ENCODE measurements around the gene COLQ. TPM values are rescaled to one million over a fixed set of nuclear protein-coding genes. Genes with fewer than 3 reads are reported as not detected.

The COLQ gene
- total RNA-seq, 1 experiment from 2014 or later = 0.64 TPM

- Histone ChIP-seq H3K9me3 (ENCODE audit: control insufficient read depth, insufficient read depth, low read depth, low read length) (no peaks in the 10 kb centered on the region), H3K4me3 (ENCODE audit: low read depth in 2 of 2, low read length in 2 of 2) (peak overlapping the region; percentile 89 to 90), H3K27ac (ENCODE audit: low read length) (peak overlapping the region; percentile 88), H3K27me3 (ENCODE audit: control insufficient read depth, insufficient read depth, low read length) (no peaks in the 10 kb centered on the region), H3K36me3 (ENCODE audit: control insufficient read depth, insufficient read depth, low read length) (peaks cover 19% of the 10 kb centered on the region), H3K4me1 (ENCODE audit: control insufficient read depth, insufficient read depth, low read length) (peaks cover 8% of the 10 kb centered on the region)
- DNase-seq (ENCODE audit: low read depth, low spot score) = no peak
- BruUV-seq (replicated peaks) = TSS peak; percentile 57
- ChIA-PET POLR2A (no interaction called here), CTCF (no interaction called here)
- in situ Hi-C loops (cut with HindIII; ENCODE audit: low pct_unique_long_range_greater_than_20kb, low sequenced_read_pairs) = no loop called here
- no peak for TF ChIP-seq SIN3A (IDR thresholded peaks at IDR 0.05; ENCODE audit: borderline replicate concordance, insufficient read depth, low read depth, low read length)
- TF ChIP-seq POLR2AphosphoS5 (IDR thresholded peaks at IDR 0.05; ENCODE audit: low read depth, low read length) = no peak
- TF ChIP-seq, protein P1, sequence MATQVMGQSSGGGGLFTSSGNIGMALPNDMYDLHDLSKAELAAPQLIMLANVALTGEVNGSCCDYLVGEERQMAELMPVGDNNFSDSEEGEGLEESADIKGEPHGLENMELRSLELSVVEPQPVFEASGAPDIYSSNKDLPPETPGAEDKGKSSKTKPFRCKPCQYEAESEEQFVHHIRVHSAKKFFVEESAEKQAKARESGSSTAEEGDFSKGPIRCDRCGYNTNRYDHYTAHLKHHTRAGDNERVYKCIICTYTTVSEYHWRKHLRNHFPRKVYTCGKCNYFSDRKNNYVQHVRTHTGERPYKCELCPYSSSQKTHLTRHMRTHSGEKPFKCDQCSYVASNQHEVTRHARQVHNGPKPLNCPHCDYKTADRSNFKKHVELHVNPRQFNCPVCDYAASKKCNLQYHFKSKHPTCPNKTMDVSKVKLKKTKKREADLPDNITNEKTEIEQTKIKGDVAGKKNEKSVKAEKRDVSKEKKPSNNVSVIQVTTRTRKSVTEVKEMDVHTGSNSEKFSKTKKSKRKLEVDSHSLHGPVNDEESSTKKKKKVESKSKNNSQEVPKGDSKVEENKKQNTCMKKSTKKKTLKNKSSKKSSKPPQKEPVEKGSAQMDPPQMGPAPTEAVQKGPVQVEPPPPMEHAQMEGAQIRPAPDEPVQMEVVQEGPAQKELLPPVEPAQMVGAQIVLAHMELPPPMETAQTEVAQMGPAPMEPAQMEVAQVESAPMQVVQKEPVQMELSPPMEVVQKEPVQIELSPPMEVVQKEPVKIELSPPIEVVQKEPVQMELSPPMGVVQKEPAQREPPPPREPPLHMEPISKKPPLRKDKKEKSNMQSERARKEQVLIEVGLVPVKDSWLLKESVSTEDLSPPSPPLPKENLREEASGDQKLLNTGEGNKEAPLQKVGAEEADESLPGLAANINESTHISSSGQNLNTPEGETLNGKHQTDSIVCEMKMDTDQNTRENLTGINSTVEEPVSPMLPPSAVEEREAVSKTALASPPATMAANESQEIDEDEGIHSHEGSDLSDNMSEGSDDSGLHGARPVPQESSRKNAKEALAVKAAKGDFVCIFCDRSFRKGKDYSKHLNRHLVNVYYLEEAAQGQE (IDR thresholded peaks at IDR 0.05; ENCODE audit: insufficient read depth in 1 of 2, low read depth in 2 of 2, low read length in 1 of 2) = no peak
- TF ChIP-seq CTCF (IDR thresholded peaks at IDR 0.05) = no peak
- intact Hi-C loops (cut with micrococcal nuclease; ENCODE audit: unreplicated experiment) = no loop called here
- ATAC-seq = no peak
These were observed 93.0 kb downstream of the COLQ start for GRCh38 chr3:15428539-15428938.

DNA sequence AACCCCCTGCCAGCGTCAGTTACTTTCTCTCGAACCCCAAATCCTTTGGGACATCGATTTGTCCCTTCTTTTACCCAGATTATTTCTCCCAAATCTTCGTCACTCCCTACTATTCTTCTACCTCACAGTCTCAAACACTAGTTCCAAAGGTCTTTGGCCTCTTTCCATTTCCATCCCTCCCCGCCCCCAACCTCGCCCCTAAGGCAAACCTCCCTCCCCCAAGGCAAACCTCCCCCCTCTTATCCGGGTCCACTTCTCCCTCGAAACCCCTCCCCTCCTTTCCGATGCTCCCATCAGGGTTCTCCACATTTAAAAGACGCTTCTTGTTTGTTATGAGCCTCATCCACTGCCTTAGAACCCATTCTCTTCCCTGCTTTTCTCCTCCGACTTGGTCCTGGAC is 93.5 kb downstream of the COLQ start:
- no peaks in the 10 kb centered on the region for H3K9me3 ChIP-seq (ENCODE audit: control insufficient read depth, insufficient read depth, low read depth, low read length)
- no TSS peak for BruUV-seq (replicated peaks)
- ATAC-seq = no peak
- ChIA-PET CTCF (no interaction called here), POLR2A (no interaction called here)
- intact Hi-C loops (cut with micrococcal nuclease; ENCODE audit: unreplicated experiment) = no loop called here
- peak overlapping the region; percentile 88 for H3K27ac ChIP-seq (ENCODE audit: low read length)
- no peak for TF ChIP-seq SIN3A (IDR thresholded peaks at IDR 0.05; ENCODE audit: borderline replicate concordance, insufficient read depth, low read depth, low read length)
- TF ChIP-seq POLR2AphosphoS5 (IDR thresholded peaks at IDR 0.05; ENCODE audit: low read depth, low read length) = no peak
- H3K4me1 ChIP-seq (ENCODE audit: control insufficient read depth, insufficient read depth, low read length) = peaks cover 8% of the 10 kb centered on the region
- H3K4me3 ChIP-seq (ENCODE audit: low read depth in 2 of 2, low read length in 2 of 2) = peak overlapping the region; percentile 89 to 90
- no peaks in the 10 kb centered on the region for H3K27me3 ChIP-seq (ENCODE audit: control insufficient read depth, insufficient read depth, low read length)
- in situ Hi-C loops (cut with HindIII; ENCODE audit: low pct_unique_long_range_greater_than_20kb, low sequenced_read_pairs) = no loop called here
- H3K36me3 ChIP-seq (ENCODE audit: control insufficient read depth, insufficient read depth, low read length) = peaks cover 19% of the 10 kb centered on the region
- no peak for DNase-seq (ENCODE audit: low read depth, low spot score)

DNA sequence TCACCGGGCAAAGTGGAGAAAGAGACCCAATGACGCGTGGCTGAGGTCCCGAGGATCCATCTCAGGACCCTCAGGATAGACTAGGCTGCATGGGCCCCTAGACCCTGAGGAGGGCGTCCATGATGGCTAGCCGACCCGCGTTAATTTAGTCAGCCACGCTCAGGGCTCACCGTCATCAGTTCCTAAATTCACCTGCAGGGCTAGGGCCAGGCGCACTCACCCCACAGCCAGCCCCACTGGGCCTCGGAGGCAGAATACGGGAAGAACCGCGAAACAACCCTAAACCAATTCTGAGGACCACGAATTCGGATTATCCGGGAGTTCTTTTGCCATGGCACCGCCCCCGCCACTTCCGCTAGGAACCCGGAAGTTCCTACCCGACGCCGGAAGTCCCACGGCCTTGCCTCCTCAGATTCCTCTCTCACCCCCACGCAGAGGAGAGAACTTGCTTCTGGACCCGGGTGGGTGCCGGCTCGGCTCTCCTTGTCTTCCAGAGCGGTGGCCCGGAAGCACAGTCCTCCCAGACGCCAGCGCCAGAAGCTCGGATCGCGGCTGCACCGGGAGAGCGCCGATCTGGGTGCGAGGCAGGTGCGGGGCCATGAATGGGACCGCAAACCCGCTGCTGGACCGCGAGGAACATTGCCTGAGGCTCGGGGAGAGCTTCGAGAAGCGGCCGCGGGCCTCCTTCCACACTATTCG is 94.2 kb downstream of the COLQ start, which contains the start of the genes EAF1 and METTL6:
EAF1 (plus strand) TSS at position 417 of the 699 bp plus-strand sequence; CDS start at position 599, 182 bp downstream.
METTL6 (minus strand) TSS at position 363 of the 699 bp plus-strand sequence. CDS start 1,033 bp downstream, outside the sequence.
- peak within 1 kb of the TSS; percentile 89 to 90 for H3K4me3 ChIP-seq (ENCODE audit: low read depth in 2 of 2, low read length in 2 of 2)
- TF ChIP-seq POLR2AphosphoS5 (IDR thresholded peaks at IDR 0.05; ENCODE audit: low read depth, low read length) = peak; percentile 74; the same call in 1 of the 2 replicates
- peak; percentile 64; the same call in 1 of the 2 replicates for TF ChIP-seq SIN3A (IDR thresholded peaks at IDR 0.05; ENCODE audit: borderline replicate concordance, insufficient read depth, low read depth, low read length)
- TF ChIP-seq CTCF (IDR thresholded peaks at IDR 0.05) = no peak
- ChIA-PET CTCF (no interaction called here), POLR2A (no interaction called here)
- no peaks in the 10 kb centered on the region for H3K27me3 ChIP-seq (ENCODE audit: control insufficient read depth, insufficient read depth, low read length)
- H3K36me3 ChIP-seq (ENCODE audit: control insufficient read depth, insufficient read depth, low read length) = peaks cover 14% of the 10 kb centered on the region
- intact Hi-C loops (cut with micrococcal nuclease; ENCODE audit: unreplicated experiment) (no loop called here), in situ Hi-C loops (cut with HindIII; ENCODE audit: low pct_unique_long_range_greater_than_20kb, low sequenced_read_pairs) (no loop called here)
- H3K27ac ChIP-seq (ENCODE audit: low read length) = peak within 1 kb of the TSS; percentile 88
- peaks cover 8% of the 10 kb centered on the region for H3K4me1 ChIP-seq (ENCODE audit: control insufficient read depth, insufficient read depth, low read length)
- DNase-seq (ENCODE audit: low read depth, low spot score) (peak; percentile 20), ATAC-seq (peak; percentile 97)
- BruUV-seq (replicated peaks) = no TSS peak
- no peaks in the 10 kb centered on the region for H3K9me3 ChIP-seq (ENCODE audit: control insufficient read depth, insufficient read depth, low read depth, low read length)
